GM12878 (cell line): ENCODE data around the gene ENTPD6. TPM values are rescaled to one million over a fixed set of nuclear protein-coding genes. Genes with fewer than 3 reads are reported as not detected.

Experiments used
- ATAC-seq: fragments of 200-7000 bp; cut with Tn5 transposase; 3 replicates; pipeline ENCODE4 v1.9.1; 2020; ENCODE audit warnings: mild to moderate bottlenecking, moderate library complexity
- BruUV-seq: library from RNA; stranded (reverse); fragments of 400-500 nt; replicated peaks from 2 replicates; lab custom pipeline; 2021; lab: Mats Ljungman, UMichigan
- CTCF ChIA-PET: fragments of 300-600 bp; sonication (Branson Sonifier 250); formaldehyde crosslinking; extraction: SDS; loops from one replicate; lab custom pipeline; 2021; ENCODE audit warnings: inconsistent platforms; lab: Yijun Ruan, JAX
- POLR2A ChIA-PET: fragments of 350-600 bp; formaldehyde crosslinking; extraction: SDS; loops from one replicate; lab custom pipeline; 2021; ENCODE audit warnings: inconsistent platforms; lab: Charles Lee
- RAD21 ChIA-PET: fragments of 300-600 bp; sonication (Branson Sonifier 250); formaldehyde crosslinking; loops from one replicate; lab custom pipeline; 2023; ENCODE audit warnings: antibody characterized with exemption; ENCODE audit not compliant: unreplicated experiment; lab: Charles Lee
- SMC1A ChIA-PET: fragments of 300-600 bp; sonication (Branson Sonifier 250); formaldehyde crosslinking; loops from one replicate; lab custom pipeline; 2023; ENCODE audit not compliant: unreplicated experiment, uncharacterized antibody; lab: Charles Lee
- DNase-seq: peaks from one replicate; pipeline ENCODE4 v3.0.0-alpha.2; 2011; ENCODE audit warnings: low read depth, low spot score
- FAIRE-seq: peaks from 3 replicates; lab custom pipeline; 2011; peaks lifted over from hg19 to GRCh38; lab: Jason Lieb, UNC
- H2AFZ ChIP-seq: 2 replicates; pipeline ENCODE4 v1.6.0; 2011; ENCODE audit warnings: low read depth, low read length, control low read depth; ENCODE audit not compliant: control insufficient read depth
- H3K27ac ChIP-seq: 2 replicates; pipeline ENCODE4 v1.5.1; 2011; ENCODE audit warnings: control low read depth; ENCODE audit not compliant: control insufficient read depth, insufficient read depth
- H3K27me3 ChIP-seq, 2 experiments: replicated peaks in 1 of 2; 2 replicates each; pipeline versions ENCODE4 v1.6.0 to v1.6.1; 2011; ENCODE audit warnings: low read length in 1 of 2; ENCODE audit not compliant: control insufficient read depth in 2 of 2, insufficient read depth in 2 of 2
- H3K36me3 ChIP-seq, 2 experiments: 2 replicates each; pipeline ENCODE4 v1.5.1; 2011; ENCODE audit warnings: low read length in 1 of 2; ENCODE audit not compliant: control insufficient read depth in 2 of 2, insufficient read depth in 2 of 2
- H3K4me1 ChIP-seq: 2 replicates; pipeline ENCODE4 v1.6.1; 2011; ENCODE audit warnings: mild to moderate bottlenecking, low read length, moderate library complexity, mixed read lengths; ENCODE audit not compliant: control insufficient read depth, insufficient read depth
- H3K4me2 ChIP-seq: 2 replicates; pipeline ENCODE4 v1.6.0; 2011; ENCODE audit warnings: control low read depth; ENCODE audit not compliant: control insufficient read depth, insufficient read depth
- H3K4me3 ChIP-seq: fragments of 200-600 bp; sonication (generic); 2 replicates; pipeline ENCODE4 v1.5.1; 2016
- H3K79me2 ChIP-seq: 2 replicates; pipeline ENCODE4 v1.6.0; 2011; ENCODE audit warnings: low read length; ENCODE audit not compliant: control insufficient read depth, insufficient read depth
- H3K9ac ChIP-seq: 2 replicates; pipeline ENCODE4 v1.8.0; 2011; ENCODE audit warnings: low read length, control low read depth, mixed read lengths; ENCODE audit not compliant: control insufficient read depth, insufficient read depth
- H3K9me3 ChIP-seq: replicated peaks from 3 replicates; pipeline ENCODE4 v1.5.1; 2011; ENCODE audit warnings: mild to moderate bottlenecking, low read length; ENCODE audit not compliant: control insufficient read depth, insufficient read depth
- H4K20me1 ChIP-seq: 2 replicates; pipeline ENCODE4 v1.6.0; 2011; ENCODE audit not compliant: control insufficient read depth, insufficient read depth
- EZH2 ChIP-seq: IDR thresholded peaks from 2 replicates; pipeline ENCODE4 v1.6.1; 2012; ENCODE audit warnings: low read depth, mild to moderate bottlenecking, control low read depth, inconsistent platforms, low read length, borderline replicate concordance; ENCODE audit not compliant: control insufficient read depth
- MTA3 ChIP-seq: IDR thresholded peaks from 2 replicates; pipeline ENCODE4 v1.6.1; 2012; ENCODE audit warnings: low read length, inconsistent platforms, borderline replicate concordance
- PAX5 ChIP-seq: IDR thresholded peaks from 2 replicates; pipeline ENCODE4 v1.6.1; 2011; ENCODE audit warnings: low read depth, low read length, borderline replicate concordance
- RBBP5 ChIP-seq: fragments of 200-600 bp; sonication (generic); conservative IDR thresholded peaks from 2 replicates; pipeline ENCODE4 v1.6.1; 2016
- RFX5 ChIP-seq: IDR thresholded peaks from 2 replicates; pipeline ENCODE4 v1.6.1; 2011; ENCODE audit warnings: low read depth, low read length, improper control_type of control experiment
- SUZ12 ChIP-seq: fragments of 200-600 bp; sonication (generic); IDR thresholded peaks from one replicate; pipeline ENCODE4 v1.6.1; 2018; ENCODE audit warnings: antibody characterized with exemption, mild to moderate bottlenecking; ENCODE audit not compliant: unreplicated experiment
- ZBED1 ChIP-seq: IDR thresholded peaks from 2 replicates; pipeline ENCODE4 v1.6.1; 2016; ENCODE audit warnings: borderline replicate concordance
- WGBS: methylation state at CpG from one replicate; pipeline ENCODE4 v1.1.6; 2016; ENCODE audit warnings: low lambda C conversion rate; ENCODE audit not compliant: insufficient replicate concordance, insufficient coverage; ENCODE audit errors: missing lambda C conversion rate; 5-methylcytosine and 5-hydroxymethylcytosine counted together
- in situ Hi-C: fragments of 300-500 bp; cut with MboI; formaldehyde crosslinking; loops from 9 replicates; pipeline ENCODE4 v1.14.3; 2018; ENCODE audit warnings: mixed read lengths
- intact Hi-C: fragments of 100-400 bp; cut with micrococcal nuclease; formaldehyde crosslinking; loops from one replicate; pipeline ENCODE4 v1.14.2; 2022; ENCODE audit not compliant: unreplicated experiment
- polyA plus RNA-seq, 11 experiments: library from polyadenylated mRNA; depleted of rRNA in 4 of 11; unstranded in 6 of 11; stranded (reverse) in 5 of 11; fragments of >200 nt; fragmentation: Nextera tagmentation in 4 of 11; fragmentation: Illumina TruSeq in 1 of 11; extraction: Ambion mirVana in 4 of 11; extraction: Trizol in 1 of 11; gene quantifications; 1 replicate in 1 of 11; 2 replicates in 10 of 11; pipeline versions ENCODE4 v1.2.1 to v1.2.3, GENCODE V29; 2011 to 2016; ENCODE audit warnings: inconsistent platforms in 2 of 11, missing spikeins in 2 of 11, low read depth in 1 of 11
- total RNA-seq, 4 experiments: library from RNA; depleted of rRNA in 3 of 4; stranded (reverse); fragments of >200 nt in 3 of 4; fragmentation: Illumina TruSeq in 1 of 4; extraction: Trizol in 1 of 4; gene quantifications; 2 replicates each; pipeline versions ENCODE4 v1.2.1 to v1.2.3, GENCODE V29; 2013 to 2021
- TF ChIP-seq, protein P1 (sequence below): fragments of 450-650 bp; IDR thresholded peaks from 2 replicates; pipeline ENCODE4 v1.6.1; 2017; ENCODE audit warnings: mild to moderate bottlenecking, low read depth, inconsistent platforms; ENCODE audit not compliant: poor library complexity, severe bottlenecking

Gene ENTPD6
- total and polyA plus RNA-seq, 10 of the 15 experiments (the other 5 are each of a cell fraction or from before 2014, with no cell fraction given) = 0.53 to 45.4 (median 31.1) TPM

DNA sequence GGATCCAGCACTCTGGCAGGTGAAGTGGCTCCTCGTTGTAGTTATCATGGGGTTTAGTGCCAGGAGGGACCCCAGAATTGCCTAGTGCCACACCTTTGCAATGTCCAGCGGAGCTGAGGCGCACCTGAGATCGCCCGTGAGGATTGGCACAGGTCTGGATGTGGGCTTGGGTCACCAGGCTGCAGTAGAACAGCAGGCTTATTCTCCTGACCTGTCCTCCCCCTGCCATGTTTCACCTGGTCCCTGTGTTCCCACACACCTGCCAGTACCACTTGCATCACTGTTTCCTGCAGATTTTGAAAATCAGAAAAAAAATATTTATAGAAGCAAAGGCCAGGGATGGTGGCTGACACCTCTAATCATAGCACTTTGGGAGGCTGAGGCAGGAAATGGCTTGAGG is 16.7 kb downstream of the ENTPD6 start:
- SMC1A ChIA-PET = no interaction called here
- no peak for ATAC-seq
- H3K27ac ChIP-seq = no peak overlapping the region
- TF ChIP-seq PAX5 (no peak), RBBP5 (no peak), RFX5 (no peak), EZH2 (no peak), ZBED1 (no peak), SUZ12 (no peak), MTA3 (no peak)
- TF ChIP-seq, protein P1, sequence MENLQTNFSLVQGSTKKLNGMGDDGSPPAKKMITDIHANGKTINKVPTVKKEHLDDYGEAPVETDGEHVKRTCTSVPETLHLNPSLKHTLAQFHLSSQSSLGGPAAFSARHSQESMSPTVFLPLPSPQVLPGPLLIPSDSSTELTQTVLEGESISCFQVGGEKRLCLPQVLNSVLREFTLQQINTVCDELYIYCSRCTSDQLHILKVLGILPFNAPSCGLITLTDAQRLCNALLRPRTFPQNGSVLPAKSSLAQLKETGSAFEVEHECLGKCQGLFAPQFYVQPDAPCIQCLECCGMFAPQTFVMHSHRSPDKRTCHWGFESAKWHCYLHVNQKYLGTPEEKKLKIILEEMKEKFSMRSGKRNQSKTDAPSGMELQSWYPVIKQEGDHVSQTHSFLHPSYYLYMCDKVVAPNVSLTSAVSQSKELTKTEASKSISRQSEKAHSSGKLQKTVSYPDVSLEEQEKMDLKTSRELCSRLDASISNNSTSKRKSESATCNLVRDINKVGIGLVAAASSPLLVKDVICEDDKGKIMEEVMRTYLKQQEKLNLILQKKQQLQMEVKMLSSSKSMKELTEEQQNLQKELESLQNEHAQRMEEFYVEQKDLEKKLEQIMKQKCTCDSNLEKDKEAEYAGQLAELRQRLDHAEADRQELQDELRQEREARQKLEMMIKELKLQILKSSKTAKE = no peak
- 62% methylated on average over 5 of the region's 5 CpGs for WGBS
- no TSS peak for BruUV-seq
- H3K4me1 ChIP-seq = no peaks in the 10 kb centered on the region
- intact Hi-C loops (no loop called here), in situ Hi-C loops (no loop called here)
- H3K9ac ChIP-seq = no peak overlapping the region
- H3K79me2 ChIP-seq = no peaks in the 10 kb centered on the region
- no peak for FAIRE-seq
- no peaks in the 10 kb centered on the region for H3K27me3 ChIP-seq
- POLR2A ChIA-PET = no interaction called here
- H3K36me3 ChIP-seq = peaks cover 5 to 14% of the 10 kb centered on the region in 2 experiments; a peak in 3 of 4 replicates
- no peak overlapping the region for H3K4me2 ChIP-seq
- no peak overlapping the region for H3K4me3 ChIP-seq
- no peak for DNase-seq
- no peaks in the 10 kb centered on the region for H4K20me1 ChIP-seq
- no peak overlapping the region for H2AFZ ChIP-seq
- RAD21 ChIA-PET = no interaction called here
- no peaks in the 10 kb centered on the region for H3K9me3 ChIP-seq
- CTCF ChIA-PET = no interaction called here
